ENCODE data around the gene PHACTR4. TPM values are rescaled to one million over a fixed set of nuclear protein-coding genes. Genes with fewer than 3 reads are reported as not detected.
"Not testable (repeated sequence)": the region's sequence is repeated elsewhere in the genome, so short reads cannot be mapped to it uniquely, and the experiment has no call there.

The PHACTR4 gene
- polyA plus RNA-seq, 1 donor (not counting 4 experiments of a cell fraction or from before 2014, with no cell fraction given) = 12.2 TPM

- DNase-seq (ENCODE audit: low read depth, low spot score) = peak; percentile 58
- Histone ChIP-seq H3K4me1 (ENCODE audit: control insufficient read depth, extremely low read depth, insufficient read depth, low read length) (peaks cover 16% of the 10 kb centered on the region), H3K27ac (ENCODE audit: control insufficient read depth, insufficient read depth, low read length) (peak overlapping the region; percentile 66), H3K27me3 (ENCODE audit: control insufficient read depth, extremely low read depth, insufficient read depth, low read length) (no peaks in the 10 kb centered on the region), H3K9me3 (ENCODE audit: control insufficient read depth, low read depth, low read length) (no peaks in the 10 kb centered on the region), H3K36me3 (ENCODE audit: control insufficient read depth in 2 of 2, extremely low read depth in 1 of 2, insufficient read depth in 2 of 2, low read length in 2 of 2) (no peaks in the 10 kb centered on the region), H2AFZ (ENCODE audit: control insufficient read depth, low read length) (no peak overlapping the region), H3K4me2 (ENCODE audit: control insufficient read depth, extremely low read depth, insufficient read depth, low read depth, low read length) (peak overlapping the region; percentile 58), H3K9ac (ENCODE audit: control insufficient read depth, extremely low read depth, insufficient read depth, low read length) (no peak overlapping the region), H3K4me3 (ENCODE audit: control insufficient read depth in 2 of 3, extremely low read depth in 1 of 3, insufficient read depth in 2 of 3, low read depth in 1 of 3, low read length in 3 of 3) (no peak overlapping the region), H3K9me1 (ENCODE audit: control insufficient read depth, extremely low read depth, insufficient read depth, low read length) (no peaks in the 10 kb centered on the region), H4K20me1 (ENCODE audit: control insufficient read depth, extremely low read depth, insufficient read depth, low read length) (no peaks in the 10 kb centered on the region), H3K79me2 (ENCODE audit: control insufficient read depth, insufficient read depth, low read length) (no peaks in the 10 kb centered on the region)
- TF ChIP-seq EZH2 (IDR thresholded peaks at IDR 0.05; ENCODE audit: low read length) (no peak), CTCF (optimal IDR thresholded peaks at IDR 0.05 in 1 of 3, IDR thresholded peaks at IDR 0.05 in 1 of 3, conservative IDR thresholded peaks at IDR 0.05 in 1 of 3; ENCODE audit: extremely low read depth in 1 of 3, insufficient read depth in 2 of 3, low read length in 3 of 3) (no peak)
- dilution Hi-C loops (cut with MboI; ENCODE audit: extremely low pct_ligation_motif_present, low sequenced_read_pairs) = no loop called here
- FAIRE-seq = peak; percentile 80
Observed at GRCh38 chr1:28341591-28341990, 27.9 kb upstream of the PHACTR4 start.

DNA sequence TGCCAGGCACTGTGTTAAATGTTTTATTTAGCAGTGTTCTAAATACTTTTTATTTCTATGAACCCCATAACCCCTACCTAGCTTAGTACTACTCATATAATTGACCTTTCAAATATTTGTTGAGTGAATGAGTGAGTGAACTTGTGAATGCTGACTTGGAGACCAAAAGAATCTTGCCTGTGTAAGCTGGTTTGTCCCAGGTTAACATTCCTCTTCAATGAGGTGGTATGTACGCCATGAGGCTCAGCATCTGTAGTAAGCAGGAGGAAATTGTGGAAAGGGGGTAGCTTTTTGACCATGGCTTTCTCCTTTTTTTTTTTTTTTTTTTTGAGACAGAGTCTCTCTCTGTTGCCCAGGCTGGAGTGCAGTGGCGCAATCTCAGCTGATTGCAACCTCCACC is 26.1 kb upstream of the PHACTR4 start:
- no peaks in the 10 kb centered on the region for H3K9me3 ChIP-seq (ENCODE audit: control insufficient read depth, low read depth, low read length)
- H3K4me1 ChIP-seq (ENCODE audit: control insufficient read depth, extremely low read depth, insufficient read depth, low read length) = peaks cover 16% of the 10 kb centered on the region
- no peak overlapping the region for H3K4me3 ChIP-seq (ENCODE audit: control insufficient read depth in 2 of 3, extremely low read depth in 1 of 3, insufficient read depth in 2 of 3, low read depth in 1 of 3, low read length in 3 of 3)
- FAIRE-seq (peak; percentile 83), DNase-seq (ENCODE audit: low read depth, low spot score) (peak; percentile 78)
- H4K20me1 ChIP-seq (ENCODE audit: control insufficient read depth, extremely low read depth, insufficient read depth, low read length) = no peaks in the 10 kb centered on the region
- no peak overlapping the region for H3K9ac ChIP-seq (ENCODE audit: control insufficient read depth, extremely low read depth, insufficient read depth, low read length)
- H3K4me2 ChIP-seq (ENCODE audit: control insufficient read depth, extremely low read depth, insufficient read depth, low read depth, low read length) = no peak overlapping the region
- H3K9me1 ChIP-seq (ENCODE audit: control insufficient read depth, extremely low read depth, insufficient read depth, low read length) = no peaks in the 10 kb centered on the region
- H2AFZ ChIP-seq (ENCODE audit: control insufficient read depth, low read length) = no peak overlapping the region
- dilution Hi-C loops (cut with MboI; ENCODE audit: extremely low pct_ligation_motif_present, low sequenced_read_pairs) = no loop called here
- no peaks in the 10 kb centered on the region for H3K79me2 ChIP-seq (ENCODE audit: control insufficient read depth, insufficient read depth, low read length)
- TF ChIP-seq CTCF (optimal IDR thresholded peaks at IDR 0.05 in 1 of 3, IDR thresholded peaks at IDR 0.05 in 1 of 3, conservative IDR thresholded peaks at IDR 0.05 in 1 of 3; ENCODE audit: extremely low read depth in 1 of 3, insufficient read depth in 2 of 3, low read length in 3 of 3) (no peak), EZH2 (IDR thresholded peaks at IDR 0.05; ENCODE audit: low read length) (no peak)
- no peaks in the 10 kb centered on the region for H3K27me3 ChIP-seq (ENCODE audit: control insufficient read depth, extremely low read depth, insufficient read depth, low read length)
- peak overlapping the region; percentile 0 for H3K27ac ChIP-seq (ENCODE audit: control insufficient read depth, insufficient read depth, low read length)
- no peaks in the 10 kb centered on the region for H3K36me3 ChIP-seq (ENCODE audit: control insufficient read depth in 2 of 2, extremely low read depth in 1 of 2, insufficient read depth in 2 of 2, low read length in 2 of 2)

DNA sequence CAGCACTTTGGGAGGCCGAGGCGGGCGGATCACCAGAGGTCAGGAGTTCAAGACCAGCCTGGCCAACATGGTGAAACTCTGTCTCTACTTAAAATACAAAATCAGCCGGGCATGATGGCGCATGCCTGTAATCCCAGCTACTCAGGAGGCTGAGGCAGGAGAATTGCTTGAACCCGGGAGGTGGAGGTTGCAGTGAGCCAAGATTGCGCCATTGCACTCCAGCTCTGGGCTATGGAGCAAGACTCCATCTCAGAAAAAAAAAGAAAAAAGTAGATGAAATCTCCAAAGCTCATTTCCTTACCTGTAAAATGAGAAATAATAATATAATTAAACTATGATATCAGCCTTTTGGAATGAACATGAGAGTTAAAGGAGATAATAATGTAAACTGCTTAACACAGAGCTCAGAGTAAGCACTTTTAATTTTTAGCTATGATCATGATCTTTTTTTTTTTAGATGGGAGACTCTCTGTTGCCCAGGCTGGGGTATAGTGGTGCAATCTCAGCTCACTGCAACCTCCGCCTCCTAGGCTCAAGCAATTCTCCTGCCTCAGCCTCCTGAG is 16.2 kb upstream of the PHACTR4 start:
- H2AFZ ChIP-seq (ENCODE audit: control insufficient read depth, low read length); H3K9me3 ChIP-seq (ENCODE audit: control insufficient read depth, low read depth, low read length); H3K4me2 ChIP-seq (ENCODE audit: control insufficient read depth, extremely low read depth, insufficient read depth, low read depth, low read length); H3K4me3 ChIP-seq (ENCODE audit: control insufficient read depth in 2 of 3, extremely low read depth in 1 of 3, insufficient read depth in 2 of 3, low read depth in 1 of 3, low read length in 3 of 3); DNase-seq (ENCODE audit: low read depth, low spot score); H4K20me1 ChIP-seq (ENCODE audit: control insufficient read depth, extremely low read depth, insufficient read depth, low read length); dilution Hi-C loops (cut with MboI; ENCODE audit: extremely low pct_ligation_motif_present, low sequenced_read_pairs); H3K79me2 ChIP-seq (ENCODE audit: control insufficient read depth, insufficient read depth, low read length); H3K27me3 ChIP-seq (ENCODE audit: control insufficient read depth, extremely low read depth, insufficient read depth, low read length); H3K9me1 ChIP-seq (ENCODE audit: control insufficient read depth, extremely low read depth, insufficient read depth, low read length); H3K36me3 ChIP-seq (ENCODE audit: control insufficient read depth in 2 of 2, extremely low read depth in 1 of 2, insufficient read depth in 2 of 2, low read length in 2 of 2); FAIRE-seq: not testable (repeated sequence)
- H3K9ac ChIP-seq (ENCODE audit: control insufficient read depth, extremely low read depth, insufficient read depth, low read length) = peak overlapping the region; percentile 15
- peaks cover 25% of the 10 kb centered on the region for H3K4me1 ChIP-seq (ENCODE audit: control insufficient read depth, extremely low read depth, insufficient read depth, low read length)
- H3K27ac ChIP-seq (ENCODE audit: control insufficient read depth, insufficient read depth, low read length) = peak overlapping the region; percentile 32

Data from keratinocyte (primary cell).